HG03103 (cell line): ENCODE measurements around the gene MYO18B.

Experiments
- ATAC-seq: cut with Tn5 transposase; IDR thresholded peaks from one replicate; pipeline ENCODE4 v1.9.1; 2021; ENCODE audit warnings: low read depth; ENCODE audit not compliant: unreplicated experiment

MYO18B gene

DNA sequence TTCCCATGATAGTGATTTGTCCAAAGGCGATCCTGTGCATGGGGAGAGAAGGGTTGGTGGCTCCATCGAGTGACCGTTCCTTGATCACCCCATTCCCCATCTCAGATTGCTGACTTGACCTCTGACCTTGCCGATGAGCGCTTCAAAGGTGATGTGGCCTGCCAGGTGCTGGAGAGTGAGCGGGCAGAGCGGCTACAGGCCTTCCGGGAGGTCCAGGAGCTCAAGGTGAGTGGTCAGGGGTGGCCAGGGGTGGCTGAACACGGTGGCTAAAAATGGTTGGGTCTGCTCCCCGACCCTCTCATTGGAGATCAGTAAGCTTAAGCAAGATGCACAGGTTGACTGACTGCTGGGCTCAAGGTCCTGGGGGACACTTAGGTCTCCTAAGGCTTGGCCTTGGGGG, 148.7 kb downstream of the MYO18B start:
- ATAC-seq: no peak

DNA sequence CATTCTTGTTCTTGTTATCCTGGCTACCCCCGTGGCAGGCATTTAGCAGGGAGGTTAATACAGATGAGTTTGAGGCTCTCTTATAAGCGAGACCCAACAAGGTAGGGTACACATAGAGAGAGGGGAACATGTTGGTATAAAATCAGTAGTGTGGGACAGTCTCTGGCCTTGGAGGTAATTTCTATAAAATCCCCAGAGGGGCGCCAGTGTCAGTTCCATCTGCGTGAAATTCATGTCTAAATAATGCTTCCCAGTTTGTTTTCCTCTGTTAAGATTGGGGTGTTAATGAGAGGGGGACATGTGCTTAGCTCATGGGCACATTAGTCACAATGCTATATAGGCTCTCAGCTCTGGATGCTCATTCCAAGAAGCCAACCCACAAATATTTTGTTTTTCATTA, 150.7 kb downstream of the MYO18B start:
- ATAC-seq: no peak

DNA sequence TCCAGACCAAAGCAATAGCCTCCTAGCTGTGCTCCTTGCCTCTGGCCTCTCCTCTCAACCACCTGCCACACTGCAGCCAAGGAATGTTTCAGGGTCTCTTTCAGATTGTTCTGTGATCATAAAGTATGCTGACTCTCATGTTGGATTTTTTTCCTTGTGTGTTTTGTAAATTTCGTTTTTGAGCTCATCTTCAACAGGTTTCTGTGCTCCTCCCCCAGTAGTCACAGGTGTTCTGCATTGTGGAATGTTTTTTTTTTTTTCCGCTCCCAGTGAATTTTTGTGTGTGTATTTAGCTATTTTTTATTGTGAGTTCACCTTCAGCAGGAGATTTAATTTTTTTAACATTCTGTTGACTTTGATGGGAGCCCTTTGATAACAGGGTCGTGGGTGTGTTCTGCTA, 153.7 kb downstream of the MYO18B start:
- ATAC-seq: no peak

DNA sequence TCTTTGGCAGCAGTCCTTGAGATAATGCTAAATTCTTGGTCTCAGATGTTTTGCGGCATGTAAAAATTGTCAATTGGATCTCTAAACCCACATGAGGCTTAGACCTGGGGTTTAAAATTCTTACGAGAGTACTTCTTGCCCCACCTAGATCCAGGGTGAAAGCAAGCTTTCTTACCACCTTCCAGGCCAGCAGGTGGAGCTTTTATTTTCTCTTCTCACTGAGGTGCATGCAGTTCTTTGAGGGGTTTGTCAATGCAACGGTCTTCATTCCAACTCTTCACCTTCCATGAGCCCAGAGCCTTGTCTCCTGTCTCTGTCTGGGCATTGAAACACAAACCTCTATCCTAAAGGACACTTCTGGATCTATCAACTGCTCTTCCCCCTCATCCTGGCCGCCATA, 154.1 kb downstream of the MYO18B start:
- no peak for ATAC-seq

DNA sequence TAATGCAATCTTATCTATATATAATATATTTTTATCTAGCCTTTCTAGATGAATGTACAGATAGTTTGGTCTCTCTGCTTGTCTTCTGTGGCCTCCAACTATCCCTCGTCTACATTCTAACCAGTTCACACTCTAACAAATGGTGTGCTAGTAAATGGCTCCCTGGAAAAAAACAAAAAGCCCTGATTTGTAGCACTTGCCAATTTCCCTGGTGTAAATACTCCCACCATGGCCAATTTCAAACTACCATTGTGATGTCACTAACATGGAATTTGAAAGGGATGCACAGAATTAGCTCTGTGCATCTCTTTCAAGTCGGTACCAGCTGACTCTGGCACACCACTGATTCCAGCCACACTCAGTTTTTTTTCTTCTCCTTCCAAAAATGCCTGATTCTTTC, 154.6 kb downstream of the MYO18B start:
- ATAC-seq: no peak

DNA sequence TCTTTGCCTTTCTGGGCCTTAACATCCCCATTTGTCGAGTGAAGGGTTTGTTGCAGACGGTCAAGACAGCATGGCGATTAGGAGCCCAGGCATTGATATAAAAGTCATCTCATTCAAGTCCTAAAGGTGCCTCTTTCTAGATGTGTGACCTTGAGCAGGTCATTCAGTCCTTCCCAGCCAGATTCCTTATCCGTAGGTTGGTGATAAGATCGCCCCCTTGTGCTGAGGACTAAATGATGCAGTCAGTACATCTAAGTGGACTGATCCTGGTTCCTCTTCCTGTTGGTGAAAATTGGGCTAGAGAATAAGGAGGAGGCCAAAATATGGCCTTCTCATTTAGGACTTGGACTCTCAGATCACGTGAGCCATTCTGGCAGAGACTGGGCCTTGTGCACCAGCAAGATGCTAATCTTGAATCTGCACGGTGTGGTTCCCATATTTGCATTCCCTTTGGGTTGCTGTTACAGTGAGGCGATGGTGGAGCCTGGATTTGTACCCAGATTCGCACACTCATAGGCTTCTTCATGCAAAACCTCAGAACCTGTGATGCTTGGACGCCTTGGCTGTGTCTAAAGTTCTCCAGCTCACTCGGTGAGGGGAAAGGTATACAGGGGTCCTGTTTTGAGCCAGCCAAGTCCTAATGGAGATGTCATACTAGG, 156.8 kb downstream of the MYO18B start:
- ATAC-seq: no peak

DNA sequence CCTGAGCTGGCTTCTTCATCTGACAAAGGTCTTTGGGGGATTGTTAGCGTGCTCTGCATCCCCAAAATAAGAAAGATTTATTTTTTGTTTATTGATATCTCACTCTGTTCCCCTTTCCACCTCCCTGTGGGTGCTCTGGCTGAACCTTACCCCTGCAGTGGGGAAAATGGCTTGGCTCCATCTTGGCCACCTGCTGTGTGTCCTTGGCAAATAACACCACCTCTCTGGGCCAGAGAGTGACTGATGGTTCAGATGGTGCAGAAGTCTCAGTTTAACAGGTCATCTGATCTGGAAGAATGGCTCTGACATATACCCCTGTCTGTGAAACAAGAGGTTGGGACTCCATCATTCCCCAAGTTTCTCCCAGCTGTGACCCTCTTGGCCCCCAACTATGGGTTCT, 157.6 kb downstream of the MYO18B start:
- no peak for ATAC-seq

DNA sequence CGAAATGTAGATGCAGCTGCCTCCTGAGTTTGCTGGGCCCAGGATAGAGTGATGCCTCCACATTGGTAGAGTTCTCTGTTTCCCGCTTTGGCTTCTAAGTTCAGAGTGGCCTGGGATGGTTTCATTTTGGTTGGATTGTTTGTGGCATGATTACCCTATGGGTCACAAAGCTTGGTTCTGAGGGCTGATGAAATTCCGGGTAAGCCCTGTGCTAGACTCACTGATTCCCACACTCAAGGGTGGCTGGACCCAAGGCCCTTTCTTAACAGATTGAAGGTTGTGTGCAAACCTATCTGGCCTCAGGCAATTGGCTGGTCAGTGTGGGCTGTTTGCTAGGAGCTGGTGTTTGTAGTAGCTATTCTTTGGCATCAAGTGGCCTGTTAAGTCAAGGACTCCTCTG, 158.4 kb downstream of the MYO18B start:
- no peak for ATAC-seq

DNA sequence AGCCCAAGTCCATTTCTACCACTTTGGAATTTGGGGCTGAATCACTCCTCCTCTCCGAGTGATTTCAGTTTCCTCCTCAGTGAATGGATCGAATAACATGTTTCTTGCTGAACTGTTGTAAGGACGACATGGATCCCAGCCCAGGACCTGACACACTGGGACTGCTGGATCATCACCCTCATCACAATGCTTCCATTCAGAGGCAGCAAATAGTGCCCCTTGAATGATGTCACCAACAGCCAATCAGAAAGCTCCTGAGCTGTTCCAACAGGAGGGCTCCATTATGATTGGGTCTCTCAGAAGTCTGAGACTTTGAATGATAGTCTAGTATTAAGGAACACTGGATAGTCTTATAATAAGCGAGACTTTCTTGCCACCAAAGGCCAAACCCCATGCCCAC, 158.9 kb downstream of the MYO18B start:
- no peak for ATAC-seq

DNA sequence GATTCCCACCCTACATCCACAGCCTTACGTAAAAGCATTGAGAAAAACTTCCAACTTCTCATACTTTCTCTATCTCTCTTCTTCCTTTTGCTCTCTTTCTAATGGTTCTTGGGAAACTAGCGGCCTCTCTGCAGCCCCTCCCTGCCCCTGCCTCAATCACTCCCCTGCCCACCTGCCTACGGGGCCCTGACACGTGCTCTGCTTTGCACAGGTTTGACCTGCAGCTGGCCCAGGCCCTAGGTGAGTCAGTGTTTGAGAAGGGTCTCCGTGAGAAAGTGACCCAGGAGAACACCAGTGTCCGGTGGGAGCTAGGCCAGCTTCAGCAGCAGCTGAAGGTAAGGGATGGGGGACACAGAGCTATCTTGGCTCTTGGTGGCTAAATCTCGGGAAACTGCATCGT, 160.4 kb downstream of the MYO18B start:
- no peak for ATAC-seq

DNA sequence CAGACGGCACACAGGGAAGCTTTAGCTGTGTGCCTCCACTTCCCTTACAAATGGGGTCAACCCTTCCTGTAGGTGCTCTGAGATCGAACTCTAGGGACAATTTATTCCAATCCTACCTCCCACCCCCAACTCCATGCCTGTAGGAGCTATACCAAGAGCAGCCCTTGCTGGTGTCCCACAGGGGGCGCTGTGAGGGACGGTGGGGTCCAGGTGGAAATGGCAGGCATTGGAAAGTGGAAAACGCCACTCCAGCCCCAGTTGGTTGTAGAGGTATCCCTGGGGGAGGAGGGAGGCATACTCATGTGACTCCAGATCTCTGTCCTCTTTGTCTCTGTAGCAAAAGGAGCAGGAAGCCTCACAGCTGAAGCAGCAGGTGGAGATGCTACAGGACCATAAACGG, 161.3 kb downstream of the MYO18B start:
- no peak for ATAC-seq

DNA sequence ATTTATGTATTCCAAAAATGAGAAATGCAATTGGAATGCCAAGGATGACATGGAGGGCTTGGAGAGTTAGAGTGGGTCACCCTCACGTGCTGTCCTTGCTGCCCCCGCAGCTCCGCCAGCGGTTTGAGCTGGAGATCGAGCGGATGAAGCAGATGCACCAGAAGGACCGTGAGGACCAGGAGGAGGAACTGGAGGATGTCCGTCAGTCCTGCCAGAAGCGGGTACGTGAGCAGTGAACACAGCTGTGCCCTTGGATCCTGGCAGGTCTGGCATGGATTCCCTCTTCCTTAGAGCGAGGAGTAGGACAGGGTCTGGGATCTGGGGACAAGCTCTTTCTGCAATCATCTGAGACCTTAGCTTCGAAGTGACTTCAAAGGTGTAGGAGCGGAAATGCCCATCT, 166.2 kb downstream of the MYO18B start:
- ATAC-seq: no peak

DNA sequence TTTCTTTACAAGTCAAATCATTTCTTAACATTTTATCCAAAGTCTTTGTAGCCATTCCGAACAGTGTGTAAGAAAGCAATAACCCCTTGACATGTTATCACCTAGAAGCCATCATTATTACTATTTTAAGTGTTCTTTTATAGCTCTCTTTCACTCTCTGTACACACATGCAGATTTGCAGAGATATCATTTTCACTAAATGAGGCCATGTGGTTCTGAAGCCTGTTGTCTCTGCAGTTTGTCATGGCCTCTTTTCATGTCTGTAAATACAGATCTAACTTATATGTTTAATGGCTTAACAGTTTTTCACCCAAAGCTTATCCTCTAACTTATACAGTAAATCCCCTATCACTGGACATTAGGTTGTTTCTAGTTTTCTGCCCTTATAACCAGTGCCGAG, 166.8 kb downstream of the MYO18B start:
- no peak for ATAC-seq

DNA sequence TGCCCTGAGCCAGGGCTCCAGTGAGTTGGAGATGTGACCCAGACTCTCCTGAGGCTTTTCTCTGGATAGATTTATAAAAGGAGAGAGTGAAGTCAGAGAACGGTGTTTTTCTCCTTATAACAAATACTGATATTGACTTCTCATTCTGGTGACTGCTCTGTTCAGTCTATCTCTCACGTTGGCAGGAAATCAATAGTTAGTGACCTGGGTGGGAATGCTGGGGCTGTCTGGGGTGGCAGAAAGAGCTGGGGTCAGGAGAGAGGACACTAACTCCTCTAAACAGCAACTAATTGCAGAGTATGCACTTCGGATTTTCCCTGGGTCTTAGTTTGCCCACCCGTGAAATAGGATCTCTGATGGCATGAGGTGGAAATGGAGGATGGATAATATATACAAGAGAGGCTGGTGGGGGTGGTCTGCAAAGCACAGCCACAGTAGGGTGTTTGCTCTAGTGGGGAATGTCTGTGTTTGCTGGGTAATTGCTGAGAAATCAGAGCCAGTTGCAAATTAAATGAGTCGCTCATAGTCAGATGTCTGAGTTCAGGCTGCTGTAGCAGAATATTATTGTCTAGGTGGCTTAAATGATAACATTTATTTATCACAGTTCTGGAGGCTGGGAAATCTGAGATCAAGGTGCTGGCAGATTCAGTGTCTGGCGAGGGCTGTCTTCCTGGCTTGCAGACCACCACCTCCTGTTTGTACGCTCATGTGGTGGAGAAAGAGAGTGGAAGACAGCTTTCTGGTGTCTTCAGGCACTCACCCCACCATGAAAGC, 167.8 kb downstream of the MYO18B start:
- no peak for ATAC-seq

DNA sequence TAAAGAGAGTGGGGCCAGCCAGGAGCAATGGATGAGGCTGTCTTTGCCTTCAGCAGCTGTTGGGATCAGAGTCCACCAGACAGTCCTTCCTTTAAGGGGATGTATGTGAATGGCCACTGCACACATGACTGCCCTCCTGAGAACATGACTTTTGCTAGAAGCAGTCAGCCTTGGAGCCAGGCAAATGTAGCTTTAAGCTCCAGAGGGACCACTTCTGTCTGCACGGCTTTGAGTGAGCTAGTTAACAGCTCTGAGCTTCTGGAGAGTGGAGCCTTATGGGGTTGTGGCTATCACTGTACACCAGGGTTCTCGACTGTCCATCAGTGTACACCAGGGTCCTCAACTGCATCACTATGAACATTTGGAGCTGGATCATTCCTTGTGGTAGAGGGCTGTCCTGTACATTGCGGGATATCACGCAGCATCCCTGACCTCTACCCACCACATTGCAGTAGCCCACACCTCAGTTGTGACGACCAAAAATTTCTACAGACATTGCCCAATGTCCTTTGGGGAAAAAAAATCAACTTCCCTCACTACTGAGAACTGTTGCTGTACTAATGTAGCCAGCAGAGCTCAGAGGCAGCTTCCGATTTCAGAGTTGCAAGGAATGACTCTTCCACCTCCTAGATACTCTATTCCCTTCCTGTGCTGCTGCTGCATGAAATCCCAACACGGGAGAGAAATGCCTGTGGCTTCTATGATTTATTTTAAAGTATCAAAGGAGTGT, 169.4 kb downstream of the MYO18B start:
- no peak for ATAC-seq

DNA sequence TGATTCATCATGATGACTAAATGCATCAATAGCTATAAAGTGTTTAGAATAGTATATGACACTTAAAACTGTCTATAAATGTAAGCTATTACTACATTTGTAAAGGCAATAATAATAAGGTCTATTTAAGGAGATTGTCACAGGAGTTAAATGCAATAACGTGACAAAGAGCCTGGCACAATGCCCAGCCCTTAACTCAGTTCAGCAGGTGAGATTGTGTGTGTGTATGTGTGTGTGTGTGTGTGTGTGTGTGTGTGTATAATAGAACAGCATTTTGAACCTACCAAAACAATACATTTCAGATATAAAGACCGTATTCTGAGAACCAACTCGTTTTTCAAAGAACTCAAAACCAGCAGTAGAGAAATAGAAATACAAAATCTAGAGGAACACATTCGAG, 177.5 kb downstream of the MYO18B start:
- no peak for ATAC-seq

DNA sequence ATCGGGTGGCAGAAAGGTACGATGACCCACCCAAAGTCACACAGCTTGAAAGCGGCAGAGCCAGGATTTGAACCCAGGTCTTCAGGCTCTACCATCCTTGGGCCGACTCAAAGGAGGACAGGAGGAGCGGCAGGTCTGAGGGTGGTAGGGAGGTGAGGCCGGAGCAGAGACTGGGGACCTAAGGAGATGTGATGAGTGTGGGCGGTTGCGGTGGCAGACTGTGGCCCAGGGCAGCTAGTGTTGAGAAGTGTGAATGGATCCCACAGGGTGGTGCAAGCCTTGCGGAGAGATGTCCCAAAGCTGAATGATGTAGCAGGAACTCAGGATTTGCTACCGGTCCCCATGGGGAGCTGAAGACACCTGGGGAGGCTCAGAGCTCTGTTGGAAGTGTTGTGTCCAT, 180.2 kb downstream of the MYO18B start:
- no peak for ATAC-seq

DNA sequence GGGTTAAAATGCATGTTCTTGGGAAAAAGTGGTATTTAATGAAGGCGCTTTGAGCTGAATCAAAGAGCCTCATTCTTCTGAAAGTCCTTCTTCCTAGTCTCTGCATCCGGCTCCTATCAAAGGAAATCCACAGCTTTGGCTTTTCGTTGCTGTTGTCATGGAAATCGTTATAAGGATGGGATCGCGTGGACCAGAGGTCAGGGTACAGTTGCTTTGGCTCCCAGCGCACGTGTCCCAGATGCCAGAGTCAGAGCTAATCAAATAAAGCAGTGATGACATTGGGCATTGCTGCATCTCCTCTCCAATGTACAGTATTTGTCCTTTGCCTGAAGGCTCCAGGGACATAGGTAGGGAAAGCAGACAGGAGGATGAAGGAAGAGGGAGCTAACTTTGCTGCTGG, 181.9 kb downstream of the MYO18B start:
- ATAC-seq: no peak

DNA sequence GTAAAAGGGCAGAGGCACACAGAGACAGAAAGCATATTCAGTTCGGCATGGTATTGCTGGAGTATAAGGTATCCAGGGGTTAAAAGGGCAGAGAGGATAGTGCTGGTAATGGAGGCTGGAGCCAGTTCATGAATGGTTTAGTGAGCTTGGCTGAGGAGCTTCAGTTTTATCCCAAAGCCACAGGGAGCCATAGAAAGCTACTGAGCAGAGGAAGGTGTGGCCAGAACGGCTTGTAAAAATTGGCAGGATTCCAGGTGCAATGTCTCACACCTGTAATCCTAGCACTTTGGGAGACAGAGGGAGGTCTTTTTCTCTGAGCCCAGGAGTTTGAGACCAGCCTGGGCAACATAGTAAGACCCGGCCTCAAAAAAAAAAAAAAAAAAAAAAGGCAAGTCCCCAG, 186.1 kb downstream of the MYO18B start:
- ATAC-seq: no peak

DNA sequence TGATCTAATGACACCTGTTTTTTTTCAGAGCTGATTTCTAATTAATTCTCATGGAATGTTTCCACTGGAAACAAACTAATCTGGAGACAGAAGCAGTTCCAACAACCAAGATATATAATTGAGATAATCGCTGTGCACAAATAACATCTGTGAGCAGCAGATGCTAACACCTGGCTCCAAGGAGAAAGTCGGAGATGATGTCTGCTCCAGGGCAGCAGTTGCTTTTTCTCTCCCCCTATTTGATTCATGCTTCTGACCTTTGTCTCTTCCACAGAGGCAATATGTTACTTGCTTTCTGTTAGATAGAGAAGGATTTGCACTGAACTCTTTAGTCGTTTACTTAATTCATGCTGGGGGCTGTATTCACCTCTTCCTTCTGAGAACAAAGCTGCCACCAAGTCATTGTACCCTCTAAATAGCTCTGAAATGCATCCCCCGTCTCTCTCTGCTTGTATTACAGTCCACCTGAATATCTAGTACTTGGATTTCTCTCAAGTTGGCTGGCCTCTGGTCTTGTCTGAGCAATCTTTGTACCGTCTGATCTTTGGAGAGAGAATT, 187.4 kb downstream of the MYO18B start:
- ATAC-seq: no peak

DNA sequence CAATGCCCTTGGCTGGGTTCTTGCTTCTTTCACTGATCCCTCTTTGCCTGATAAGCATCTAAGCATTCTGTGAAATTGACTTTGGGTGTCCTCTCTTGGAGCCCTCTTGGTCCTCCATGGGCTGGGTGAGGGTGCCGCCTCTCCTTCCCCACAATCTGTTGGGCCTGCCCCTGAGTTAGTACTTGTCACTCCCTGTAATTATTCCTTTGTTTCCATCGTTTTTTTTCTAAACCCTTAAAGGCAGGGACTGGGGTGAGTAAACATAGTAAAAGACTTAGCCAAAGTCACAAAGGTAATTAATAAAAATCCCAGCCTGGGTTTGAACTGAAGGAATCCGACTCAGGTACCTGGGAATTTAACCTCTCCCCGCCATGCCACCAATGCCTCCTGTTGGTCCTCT, 188.1 kb downstream of the MYO18B start:
- no peak for ATAC-seq
